GM19025 (cell line): Measurements from ENCODE around the gene WDR74.
A peak's percentile ranks its signal among the peaks of the same experiment; 100 is the strongest.
"Not testable (repeated sequence)": the region's sequence is repeated elsewhere in the genome, so short reads cannot be mapped to it uniquely, and the experiment has no call there.

ENCODE experiments used
- ATAC-seq: cut with Tn5 transposase; IDR thresholded peaks from one replicate; pipeline ENCODE4 v1.9.1; 2021; ENCODE audit warnings: mild to moderate bottlenecking, low read depth, moderate library complexity; ENCODE audit not compliant: unreplicated experiment

WDR74 gene

DNA sequence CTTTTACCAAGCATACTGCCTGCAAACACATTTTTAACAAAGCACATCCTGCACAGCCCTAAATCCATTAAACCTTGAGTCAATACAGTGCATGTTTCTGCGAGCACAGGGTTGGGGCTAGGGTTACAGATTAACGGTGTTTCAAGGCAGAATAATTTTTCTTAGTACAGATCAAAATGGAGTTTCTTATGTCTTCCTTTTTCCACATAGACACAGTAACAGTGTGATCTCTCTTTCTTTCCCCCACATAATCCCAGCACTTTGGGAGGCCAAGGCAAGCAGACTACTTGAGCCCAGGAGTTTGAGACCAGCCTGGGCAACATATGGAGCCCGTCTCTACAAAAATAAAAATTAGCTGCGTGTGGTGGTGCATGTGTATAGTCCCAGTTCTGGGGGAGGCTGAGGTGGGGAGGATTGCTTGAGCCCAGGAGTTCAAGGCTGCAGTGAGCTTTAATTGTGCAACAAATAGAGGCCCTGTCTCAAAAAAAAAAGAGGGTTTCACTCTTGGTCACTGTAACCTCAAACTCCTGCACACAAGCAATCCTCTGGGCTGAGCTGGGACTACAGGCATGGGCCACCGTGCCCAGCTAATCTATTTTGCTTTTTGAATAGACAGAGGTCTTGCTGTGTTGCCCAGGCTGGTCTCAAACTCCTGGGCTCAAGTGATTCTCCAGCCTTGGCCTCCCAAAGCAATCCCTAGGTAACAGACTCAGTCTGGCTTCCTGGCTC, 21.6 kb upstream of the WDR74 start:
- no peak for ATAC-seq

DNA sequence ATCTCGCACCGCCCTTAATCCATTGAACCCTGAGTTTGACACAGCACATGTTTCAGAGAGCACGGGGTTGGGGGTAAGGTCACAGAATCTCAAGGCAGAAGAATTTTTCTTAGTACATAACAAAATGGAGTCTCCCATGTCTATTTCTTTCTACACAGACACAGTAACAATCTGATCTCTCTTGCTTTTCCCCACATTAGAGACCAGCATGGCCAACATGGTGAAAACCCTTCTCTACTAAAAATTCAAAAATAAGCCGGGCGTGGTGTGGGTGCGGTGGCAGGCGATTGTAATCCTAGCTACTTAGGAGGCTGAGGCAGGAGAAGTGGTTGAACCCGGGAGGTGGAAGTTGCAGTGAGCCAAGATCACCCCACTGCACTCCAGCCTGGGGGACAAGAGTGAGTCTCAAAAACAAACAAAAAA, 19.9 kb upstream of the WDR74 start:
- ATAC-seq, result not testable (repeated sequence)

DNA sequence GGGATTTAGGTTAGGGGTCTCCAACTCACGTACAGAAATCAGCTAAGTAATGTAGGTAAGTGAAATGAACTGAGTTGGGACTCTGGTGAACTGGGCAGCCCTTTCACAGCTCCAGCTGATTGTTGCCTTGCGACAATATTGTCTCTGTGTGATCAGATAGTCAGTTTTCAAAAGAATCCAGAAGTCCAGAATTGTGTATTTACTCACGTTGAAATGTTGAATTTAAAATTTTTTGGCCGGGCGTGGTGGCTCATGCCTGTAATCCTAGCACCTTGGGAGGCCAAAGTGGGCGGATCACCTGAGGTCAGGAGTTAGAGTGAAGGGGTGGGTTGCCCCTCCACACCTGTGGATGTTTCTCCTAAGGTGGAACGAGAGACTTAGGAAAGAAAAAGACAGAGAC, 18.8 kb upstream of the WDR74 start:
- ATAC-seq, result no peak

DNA sequence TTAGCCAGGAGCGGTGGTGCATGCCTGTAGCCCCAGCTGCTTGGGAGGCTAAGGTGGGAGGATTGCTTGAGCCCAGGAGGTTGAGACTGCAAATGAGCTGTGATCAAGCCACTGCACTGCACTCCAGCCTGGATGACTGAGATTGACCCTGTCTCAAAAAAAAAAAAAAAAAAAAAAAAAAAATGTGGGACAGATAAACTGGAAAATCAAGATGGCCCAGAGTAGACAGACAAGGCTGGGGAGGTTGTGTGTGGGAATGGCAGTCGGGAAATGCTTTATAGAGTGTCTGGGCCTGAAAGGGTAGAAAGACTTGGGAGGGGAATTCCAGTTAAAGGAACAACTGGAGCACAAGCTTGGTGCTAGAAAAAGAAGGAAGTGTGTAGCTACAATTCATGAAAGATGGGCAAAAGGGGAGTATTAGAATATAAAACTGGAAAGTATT, 18.2 kb upstream of the WDR74 start:
- ATAC-seq, result no peak

DNA sequence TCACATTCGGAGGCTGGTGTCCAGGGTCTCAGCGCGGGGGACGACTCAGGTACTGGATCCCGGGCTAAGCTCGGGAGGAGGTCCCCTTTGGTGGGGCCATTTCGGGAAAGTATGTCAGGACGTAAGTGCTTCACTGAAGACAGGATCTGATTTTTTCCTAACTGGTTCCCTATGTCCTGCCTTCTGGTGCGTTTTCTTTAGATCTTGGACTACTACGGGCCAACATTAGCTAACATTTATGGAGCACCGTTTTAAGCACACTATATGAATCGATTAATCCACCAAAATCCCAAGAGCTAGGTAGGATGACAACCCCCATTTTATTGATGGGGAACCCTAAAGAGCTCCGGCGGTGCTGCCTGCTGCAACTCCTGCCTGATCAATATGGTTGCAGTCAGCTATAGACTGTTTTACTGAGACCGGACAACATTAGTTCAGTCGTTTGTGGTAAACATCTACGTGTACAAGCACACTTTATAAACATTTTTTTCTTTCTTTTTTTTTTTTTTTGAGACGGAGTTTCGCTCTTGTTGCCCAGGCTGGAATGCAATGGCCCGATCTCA, 17.0 kb upstream of the WDR74 start:
- ATAC-seq, result no peak

DNA sequence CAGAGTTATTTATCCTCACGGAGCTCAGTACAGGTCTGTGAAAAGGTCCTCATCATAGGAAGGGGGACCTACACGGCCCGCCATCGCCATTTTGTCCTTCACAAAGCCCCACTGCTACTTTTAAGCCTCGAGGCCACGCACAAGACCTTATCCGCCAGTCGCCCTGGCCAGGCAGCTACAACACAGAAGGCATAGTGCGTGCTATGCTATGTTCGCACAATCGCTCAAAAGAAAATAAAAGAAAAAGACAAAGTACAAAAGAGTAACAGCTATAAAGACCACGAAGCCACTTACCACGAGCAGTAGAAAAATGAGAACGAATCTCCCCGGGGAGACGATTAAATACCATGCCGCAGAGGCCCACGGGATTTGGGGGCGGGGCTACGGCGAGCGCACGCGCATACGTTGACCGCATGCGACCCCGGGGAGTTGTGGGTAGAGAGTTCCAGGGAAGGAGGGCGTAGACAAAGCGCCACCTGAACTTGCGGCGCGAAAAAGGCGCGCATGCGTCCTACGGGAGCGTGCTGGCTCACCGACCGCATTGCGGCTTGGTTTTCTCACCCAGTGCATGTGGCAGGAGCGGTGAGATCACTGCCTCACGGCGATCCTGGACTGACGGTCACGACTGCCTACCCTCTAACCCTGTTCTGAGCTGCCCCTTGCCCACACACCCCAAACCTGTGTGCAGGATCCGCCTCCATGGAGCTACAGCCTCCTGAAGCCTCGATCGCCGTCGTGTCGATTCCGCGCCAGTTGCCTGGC, 16.4 kb upstream of the WDR74 start:
- ATAC-seq, result peak; percentile 76

DNA sequence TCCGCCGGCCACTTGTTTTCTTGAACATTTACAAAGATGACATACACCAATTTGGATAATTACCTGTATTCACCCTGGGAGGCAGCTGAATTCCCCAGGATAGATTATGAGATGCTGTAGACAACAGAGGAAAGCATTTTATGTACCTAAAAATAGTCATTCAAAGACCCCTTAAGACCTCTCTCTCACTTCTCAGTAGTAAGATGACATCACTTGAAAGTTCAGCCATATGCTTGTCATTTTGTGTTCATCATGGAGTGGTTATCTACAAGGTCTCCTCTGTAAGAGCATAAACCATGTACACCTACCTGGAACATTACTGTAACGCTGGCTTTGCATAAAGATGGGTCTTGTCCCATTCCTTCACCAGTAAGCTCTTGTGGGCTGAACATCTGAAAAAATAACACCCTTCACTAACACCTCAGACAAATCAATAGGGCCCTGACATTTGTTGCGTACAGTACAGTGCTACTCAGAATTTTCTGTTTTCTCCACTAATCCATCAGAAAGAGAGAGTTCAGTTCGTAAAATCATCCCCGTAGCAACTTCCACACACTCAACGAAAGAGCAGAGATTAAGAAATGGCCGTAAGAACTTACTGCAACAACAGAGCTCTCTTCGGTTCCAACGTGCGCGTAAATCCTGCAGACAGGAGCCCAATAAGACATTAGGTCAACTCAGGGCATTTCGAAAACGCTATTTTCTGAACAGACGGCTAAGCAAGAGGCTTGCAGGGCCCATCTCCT, 15.6 kb upstream of the WDR74 start:
- ATAC-seq, result no peak

DNA sequence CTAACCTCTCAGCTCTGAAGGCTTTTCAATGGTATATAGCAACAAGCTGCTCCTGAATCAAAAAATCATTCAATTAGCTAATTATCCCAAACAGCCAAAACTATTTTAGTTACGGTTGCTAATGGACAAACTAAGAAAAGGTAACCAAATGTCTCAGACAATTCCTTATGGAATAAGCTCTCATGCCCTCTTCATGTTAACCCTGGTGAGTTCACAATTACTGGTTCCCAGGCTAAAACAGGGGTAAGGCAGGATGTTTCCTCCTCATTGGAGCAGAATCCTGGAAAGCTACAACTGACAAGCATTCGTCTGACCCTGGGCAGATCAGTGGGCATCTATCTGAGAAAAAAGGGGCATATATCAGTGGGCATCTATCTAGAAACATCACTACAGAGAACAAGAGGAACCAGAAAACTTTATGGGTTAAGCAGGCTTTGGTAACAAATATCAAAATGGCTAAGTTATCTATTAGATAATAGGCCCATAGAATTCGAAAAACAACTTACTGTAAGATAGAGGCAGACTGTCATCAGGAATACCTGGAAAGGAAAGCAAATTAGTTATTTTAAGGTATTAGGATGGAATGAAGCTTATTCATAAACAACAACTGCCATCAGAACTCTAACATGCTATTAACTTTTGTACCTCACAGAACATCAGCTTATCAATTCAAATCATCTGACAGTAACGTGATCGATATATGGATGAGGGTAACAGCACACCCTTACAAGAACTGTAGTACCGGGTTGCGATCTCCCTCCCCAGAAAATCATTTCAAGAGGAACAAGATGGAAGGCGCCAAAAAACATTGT, 14.8 kb upstream of the WDR74 start:
- no peak for ATAC-seq

DNA sequence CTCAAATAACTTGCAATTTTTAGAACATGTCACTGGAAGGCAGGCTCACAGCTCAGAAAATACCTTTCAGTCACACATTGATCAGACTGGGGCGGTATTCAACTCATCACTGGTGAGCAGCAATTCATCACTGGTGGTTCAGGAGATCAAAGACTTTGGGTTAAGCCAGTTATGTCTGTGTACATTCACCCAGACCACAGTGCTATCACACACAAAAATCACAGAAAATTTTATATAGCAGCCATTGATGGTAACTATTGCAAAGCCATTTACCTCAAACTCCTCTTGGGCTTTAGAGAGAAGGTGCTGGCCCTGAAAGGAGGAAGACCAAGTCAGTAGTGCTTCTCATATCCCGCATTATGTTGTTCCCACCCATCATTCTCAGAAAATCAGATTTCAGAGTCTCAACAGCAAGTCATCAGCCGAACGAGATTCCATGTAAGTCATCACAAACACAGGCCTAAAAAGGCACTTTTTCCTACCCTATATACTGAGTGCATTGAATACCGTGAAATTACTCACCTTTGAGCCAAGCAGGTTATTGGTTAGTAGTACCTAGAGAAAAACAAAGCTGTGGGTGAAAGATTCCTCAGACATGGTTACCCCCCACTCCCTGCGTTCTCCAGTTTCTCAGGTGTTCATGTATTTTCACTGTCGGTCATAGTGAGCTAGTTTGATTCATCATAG, 14.0 kb upstream of the WDR74 start:
- no peak for ATAC-seq

DNA sequence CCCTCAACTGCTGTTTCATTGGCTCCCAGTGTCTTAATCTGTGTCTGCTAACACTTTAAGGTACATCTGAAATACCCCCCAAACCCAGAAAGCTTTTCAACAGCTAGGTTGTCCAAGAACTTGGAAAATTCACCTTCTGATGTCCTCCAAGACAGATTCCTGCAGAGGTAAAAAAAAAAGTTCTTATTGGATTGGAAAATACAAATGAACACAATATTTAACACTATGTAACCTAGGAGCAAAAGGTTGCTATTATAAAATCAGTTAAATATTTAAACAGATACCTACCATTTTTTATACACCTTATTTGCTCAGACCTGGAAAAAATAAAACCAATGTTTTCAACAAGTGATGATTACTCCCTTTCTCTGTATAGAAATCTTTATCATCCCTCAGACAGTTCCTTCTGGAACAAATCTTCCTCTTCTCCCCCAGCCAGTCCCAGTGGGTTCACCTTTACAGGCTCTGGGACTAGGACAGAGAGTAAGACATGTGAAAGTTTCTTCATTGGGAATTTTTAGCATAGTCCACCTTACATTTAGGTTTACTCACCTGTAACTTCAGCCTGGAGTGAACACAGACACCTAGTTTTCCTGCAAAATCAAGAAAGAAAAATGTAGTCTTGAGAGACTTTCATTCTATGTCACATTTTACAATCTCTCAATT, 13.3 kb upstream of the WDR74 start:
- ATAC-seq, result no peak

DNA sequence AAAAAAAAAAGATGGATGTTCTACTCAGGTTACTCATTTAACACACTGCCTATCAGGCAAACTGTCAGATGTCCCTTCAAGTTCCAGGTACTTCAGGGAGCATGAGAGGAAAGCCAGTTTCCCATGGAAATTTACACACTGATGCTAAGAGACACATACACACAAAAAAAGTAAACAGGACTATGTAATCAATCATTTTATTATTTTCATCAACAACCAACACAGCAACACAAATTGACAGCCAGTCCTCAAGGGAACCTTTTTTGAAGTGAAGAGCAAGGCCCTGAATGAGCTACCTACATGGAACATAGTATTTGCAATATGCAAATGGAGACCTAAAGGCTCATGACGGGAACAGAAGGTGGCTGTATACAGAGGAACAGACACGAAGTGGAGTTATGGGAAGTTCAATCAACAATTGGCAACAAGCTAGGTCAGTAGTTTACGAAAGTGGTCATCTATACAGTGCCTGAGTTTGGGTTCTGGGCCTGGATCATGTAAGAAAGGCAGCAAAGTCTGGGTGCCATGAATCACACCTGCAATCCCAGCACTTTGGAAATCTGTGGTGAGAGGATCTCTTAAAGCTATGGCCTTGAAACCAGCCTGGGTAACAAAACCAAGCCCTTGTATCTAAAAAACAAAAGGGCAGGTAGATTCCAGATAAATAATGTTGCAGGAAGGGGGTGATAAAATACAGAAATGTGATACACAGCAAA, 12.6 kb upstream of the WDR74 start:
- ATAC-seq, result no peak

DNA sequence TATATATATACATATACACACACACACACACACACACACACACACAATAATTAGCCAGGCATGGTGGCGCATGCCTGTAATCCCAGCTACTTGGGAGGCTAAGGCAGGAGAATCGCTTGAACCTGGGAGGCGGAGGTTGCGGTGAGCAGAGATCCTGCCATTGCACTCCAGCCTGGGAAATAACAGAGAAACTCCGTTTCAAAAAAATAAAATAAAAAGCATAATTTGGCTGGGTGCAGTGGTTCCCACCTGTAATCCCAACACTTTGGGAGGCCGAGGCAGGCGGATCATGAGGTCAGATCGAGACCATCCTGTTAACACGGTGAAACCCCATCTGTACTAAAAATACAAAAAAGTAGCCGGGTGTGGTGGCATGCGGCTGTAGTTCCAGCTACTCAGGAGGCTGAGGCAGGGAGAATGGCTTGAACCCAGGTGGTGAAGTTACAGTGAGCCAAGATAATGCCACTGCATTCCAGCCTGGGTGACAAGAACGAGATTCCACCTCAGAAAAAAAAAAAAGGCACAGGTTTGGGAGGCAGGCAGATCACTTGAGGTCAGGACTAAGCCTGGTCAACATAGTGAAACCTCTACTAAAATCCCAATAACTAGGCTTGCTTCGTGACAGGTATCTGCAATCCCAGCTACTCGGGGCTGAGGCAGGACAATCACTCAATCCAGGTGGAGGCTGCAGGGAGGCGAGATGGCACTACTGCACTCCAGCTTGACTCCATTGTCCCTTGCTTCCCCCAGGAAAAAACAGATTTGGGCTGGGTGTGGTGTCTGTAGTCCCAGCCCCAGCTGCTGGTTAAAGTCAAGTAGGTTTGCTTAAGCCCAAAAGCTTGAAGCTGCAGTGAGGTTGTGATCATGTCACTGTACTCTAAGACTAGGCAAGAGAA, 11.8 kb upstream of the WDR74 start:
- ATAC-seq, result no peak

DNA sequence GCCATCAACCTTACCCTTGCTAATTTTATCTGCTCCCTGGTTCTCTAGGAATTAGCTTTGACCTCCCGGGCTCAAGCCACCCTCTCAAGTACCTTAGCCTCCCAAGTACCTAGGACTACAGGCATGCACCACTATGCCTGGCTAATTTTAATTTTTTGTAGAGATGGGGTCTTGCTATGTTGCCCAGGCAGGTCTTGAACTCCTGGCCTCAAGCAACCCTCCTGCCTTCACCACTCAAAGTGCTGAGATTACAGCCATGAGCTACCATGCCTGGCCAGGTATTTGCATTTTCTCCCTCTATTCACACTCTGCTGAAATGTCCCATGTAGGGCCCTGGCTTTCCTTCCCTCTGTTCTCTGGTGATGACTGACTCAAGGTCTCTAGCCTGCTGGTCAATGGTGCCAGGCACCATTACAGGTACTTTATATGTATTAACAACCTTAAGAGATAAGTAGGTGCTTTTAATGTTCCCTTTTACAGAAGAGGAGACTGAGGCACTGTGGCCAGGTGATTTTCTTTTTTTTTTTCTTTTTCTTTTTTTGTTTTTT, 8.5 kb upstream of the WDR74 start:
- no peak for ATAC-seq

DNA sequence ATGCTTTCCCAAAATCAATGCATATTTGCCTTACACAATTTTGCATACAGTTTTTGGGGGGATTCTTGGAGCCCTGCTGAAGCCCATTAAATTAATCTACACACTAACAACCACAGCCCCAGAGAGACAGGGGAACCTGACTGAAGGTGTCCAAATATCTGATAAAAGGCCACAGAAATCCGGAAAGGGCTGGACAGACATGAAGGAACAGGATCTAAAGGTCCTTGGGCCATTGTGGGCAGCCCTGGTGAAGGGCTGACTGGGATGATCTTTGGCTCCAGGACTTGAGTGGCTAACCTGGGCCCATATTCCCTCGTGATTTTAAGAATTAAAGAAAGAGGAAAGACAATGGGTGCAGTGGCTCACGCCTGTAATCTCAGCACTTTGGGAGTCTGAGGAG, 6.8 kb upstream of the WDR74 start:
- ATAC-seq, result no peak

DNA sequence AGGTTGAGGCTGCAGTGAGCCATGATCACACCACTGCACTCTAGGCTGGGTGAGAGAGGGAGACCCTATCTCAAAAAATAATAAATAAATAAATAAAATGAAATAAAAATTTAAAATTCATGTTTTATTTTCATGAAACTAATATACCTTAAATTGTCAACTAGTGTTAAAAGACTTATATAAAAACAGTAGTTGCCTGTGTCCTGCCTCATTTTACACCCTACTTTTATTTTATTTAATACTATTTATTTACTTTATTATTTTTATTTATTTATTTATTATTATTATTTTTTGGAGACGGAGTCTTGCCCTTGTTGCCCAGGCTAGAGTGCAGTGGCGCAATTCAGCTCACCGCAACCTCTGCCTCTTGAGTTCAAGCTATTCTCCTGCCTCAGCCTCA, 4.8 kb upstream of the WDR74 start:
- ATAC-seq, result no peak

DNA sequence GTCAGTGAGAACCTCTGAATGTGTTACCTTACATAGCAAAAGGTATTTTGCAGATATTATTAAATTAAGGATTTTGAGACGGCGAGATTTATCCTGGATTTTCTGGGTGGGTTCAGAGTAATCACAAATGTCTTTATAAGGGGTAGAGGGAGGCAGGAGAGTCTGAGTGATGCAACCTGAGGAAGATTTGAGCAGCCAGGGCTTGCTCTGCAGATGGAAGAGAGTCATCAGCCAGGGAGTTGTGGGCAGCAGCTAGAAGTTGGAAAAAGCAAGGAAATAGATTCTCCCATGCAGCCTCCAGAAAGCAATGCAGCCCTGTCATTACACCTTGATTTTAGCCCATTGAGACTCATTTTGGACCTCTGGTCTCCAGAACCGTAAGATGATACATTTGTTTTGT, 4.1 kb upstream of the WDR74 start:
- no peak for ATAC-seq

DNA sequence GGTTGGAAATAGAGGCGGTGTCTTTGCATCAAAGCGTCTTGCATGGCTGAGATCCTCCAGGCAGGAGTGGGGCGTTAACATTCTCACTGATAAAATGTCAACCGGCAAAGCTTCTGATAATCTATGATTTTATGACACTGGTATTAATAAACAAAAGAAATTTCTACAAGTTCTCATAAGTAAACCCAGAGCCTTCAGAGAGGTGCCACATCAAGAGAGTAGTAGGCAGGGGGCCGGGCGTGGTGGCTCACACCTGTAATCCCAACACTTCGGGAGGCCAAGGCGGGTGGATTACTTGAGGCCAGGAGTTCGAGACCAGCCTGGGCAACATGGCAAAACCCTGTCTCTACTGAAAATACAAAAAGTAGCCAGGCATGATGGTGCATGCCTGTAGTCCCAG, 3.5 kb upstream of the WDR74 start:
- ATAC-seq, result not testable (repeated sequence)
